GM23248 (cell line): ENCODE data around the gene SCNN1A.

Experiments
- EZH2 ChIP-seq: fragments of 200-600 bp; sonication (generic); IDR thresholded peaks from 2 replicates; pipeline ENCODE4 v1.6.1; 2018; ENCODE audit warnings: antibody characterized with exemption, mild to moderate bottlenecking; ENCODE audit not compliant: insufficient read depth, poor library complexity, severe bottlenecking
- EZH2phosphoT487 ChIP-seq: fragments of 200-600 bp; sonication (generic); IDR thresholded peaks from 2 replicates; pipeline ENCODE4 v1.6.1; 2018; ENCODE audit warnings: antibody characterized with exemption, moderate library complexity, mild to moderate bottlenecking, low read depth; ENCODE audit not compliant: insufficient read depth

GRCh38 chr12:6391013-6391412 lies 15.7 kb upstream of the SCNN1A start:
- TF ChIP-seq EZH2 (no peak), EZH2phosphoT487 (no peak)
